Sigmoid colon (tissue), 7 donors: Measurements from ENCODE around the gene EIF4E. TPM values are rescaled to one million over a fixed set of nuclear protein-coding genes. Genes with fewer than 3 reads are reported as not detected.

Experiments
- DNase-seq: peaks from one replicate; pipeline ENCODE4 v3.0.0-alpha.2; 2019
- H3K27ac ChIP-seq, 4 donors: fragments of 200-600 bp; sonication (generic); one replicate each; pipeline ENCODE4 v1.5.1; 2016 to 2019; ENCODE audit warnings: mild to moderate bottlenecking in 1 of 4
- H3K27me3 ChIP-seq, 3 donors: fragments of 200-600 bp; sonication (generic); one replicate each; pipeline ENCODE4 v1.5.1; 2019; ENCODE audit warnings: mild to moderate bottlenecking in 1 of 3
- H3K36me3 ChIP-seq, 4 donors: fragments of 200-600 bp; sonication (generic); one replicate each; pipeline ENCODE4 v1.5.1; 2016 to 2019
- H3K4me1 ChIP-seq, 4 donors: fragments of 200-600 bp; sonication (generic); one replicate each; pipeline ENCODE4 v1.5.1; 2017 to 2019
- H3K4me3 ChIP-seq, 4 donors: fragments of 200-600 bp; sonication (generic); one replicate each; pipeline ENCODE4 v1.5.1; 2017 to 2019; ENCODE audit warnings: mild to moderate bottlenecking in 2 of 4, moderate library complexity in 1 of 4
- H3K9me3 ChIP-seq, 4 donors: fragments of 200-600 bp in 3 of 4; sonication (generic) in 3 of 4; one replicate each; pipeline versions ENCODE4 v1.5.1 to v1.6.1; 2013 to 2019
- CTCF ChIP-seq, 4 experiments: fragments of 450-650 bp in 3 of 4; fragments of 200-600 bp in 1 of 4; IDR thresholded peaks; one replicate each; pipeline ENCODE4 v1.5.1; 2016 to 2019; ENCODE audit warnings: antibody characterized with exemption in 4 of 4, mild to moderate bottlenecking in 3 of 4, moderate library complexity in 2 of 4
- EP300 ChIP-seq, 4 donors: sonication (generic); formaldehyde crosslinking; IDR thresholded peaks; one replicate each; pipeline ENCODE4 v1.6.1; 2017; ENCODE audit warnings: antibody characterized with exemption in 4 of 4
- POLR2A ChIP-seq, 2 donors: fragments of 450-650 bp; IDR thresholded peaks; one replicate each; pipeline ENCODE4 v1.6.1; 2016; ENCODE audit warnings: antibody characterized with exemption in 2 of 2, mild to moderate bottlenecking in 2 of 2, moderate library complexity in 2 of 2
- POLR2AphosphoS5 ChIP-seq, 4 donors: sonication (generic); formaldehyde crosslinking; IDR thresholded peaks; one replicate each; pipeline ENCODE4 v1.6.1; 2017; ENCODE audit warnings: antibody characterized with exemption in 4 of 4
- WGBS, 2 donors: extraction: QIAGEN DNeasy Blood & Tissue Kit; methylation state at CpG; one replicate each; pipeline ENCODE4 v1.1.7; 2013; 5-methylcytosine and 5-hydroxymethylcytosine counted together
- intact Hi-C: fragments of 100-400 bp; cut with DNase I; formaldehyde crosslinking; loops from one replicate; pipeline ENCODE4 v1.15.1; 2023
- polyA plus RNA-seq, 3 donors: library from polyadenylated mRNA; stranded (reverse); fragments of 200-250 nt; gene quantifications; one replicate each; pipeline ENCODE4 v1.2.3, GENCODE V29; 2013
- total RNA-seq, 4 donors: library from RNA; depleted of rRNA; stranded (reverse); fragments of >200 nt; gene quantifications; one replicate each; pipeline ENCODE4 v1.1.0, GENCODE V29; 2016
- donor health status: healthy with polysubstance abuse.
- donor health status: Bipolar disorder and iron deficiency.
- donor health status: healthy.

EIF4E gene
- total and polyA plus RNA-seq, 7 donors, result 38.5 to 115 (median 74.5) TPM

GRCh38 chr4:98967786-98968329 is 38.9 kb upstream of the EIF4E start:
- H3K36me3 ChIP-seq, result no peaks in the 10 kb centered on the region
- H3K27me3 ChIP-seq, result no peaks in the 10 kb centered on the region
- intact Hi-C loops, result no loop called here
- H3K27ac ChIP-seq, result no peak overlapping the region
- no peak for TF ChIP-seq POLR2AphosphoS5 (IDR thresholded peaks at IDR 0.05)
- TF ChIP-seq CTCF (IDR thresholded peaks at IDR 0.05), result no peak
- no peak for TF ChIP-seq POLR2A (IDR thresholded peaks at IDR 0.05)
- TF ChIP-seq EP300 (IDR thresholded peaks at IDR 0.05), result no peak
- WGBS, 2 donors, result 92 to 97% methylated on average over 3 of the region's 3 CpGs
- no peak overlapping the region for H3K4me3 ChIP-seq
- H3K4me1 ChIP-seq, result no peaks in the 10 kb centered on the region
- no peaks in the 10 kb centered on the region for H3K9me3 ChIP-seq
- DNase-seq, result no peak

- TF ChIP-seq POLR2A (IDR thresholded peaks at IDR 0.05), result no peak
- 88 to 90% methylated on average over 3 of the region's 3 CpGs for WGBS, 2 donors
- Histone ChIP-seq H3K9me3 (no peaks in the 10 kb centered on the region), H3K4me1 (no peaks in the 10 kb centered on the region), H3K4me3 (no peak overlapping the region), H3K27me3 (no peaks in the 10 kb centered on the region), H3K36me3 (no peaks in the 10 kb centered on the region), H3K27ac (no peak overlapping the region)
- DNase-seq, result no peak
- intact Hi-C loops, result no loop called here
These were observed 38.0 kb upstream of the EIF4E start for GRCh38 chr4:98966926-98967325.

GRCh38 chr4:98963538-98964433 is 34.9 kb upstream of the EIF4E start:
- TF ChIP-seq POLR2AphosphoS5 (IDR thresholded peaks at IDR 0.05), result no peak
- TF ChIP-seq POLR2A (IDR thresholded peaks at IDR 0.05), result no peak
- no peak for TF ChIP-seq CTCF (IDR thresholded peaks at IDR 0.05)
- TF ChIP-seq EP300 (IDR thresholded peaks at IDR 0.05), result no peak
- 82 to 84% methylated on average over 5 of the region's 5 CpGs for WGBS, 2 donors
- Histone ChIP-seq H3K27me3 (no peaks in the 10 kb centered on the region), H3K4me1 (no peaks in the 10 kb centered on the region), H3K36me3 (no peaks in the 10 kb centered on the region), H3K27ac (no peak overlapping the region), H3K9me3 (no peaks in the 10 kb centered on the region), H3K4me3 (no peak overlapping the region)
- DNase-seq, result no peak
- intact Hi-C loops, result no loop called here

GRCh38 chr4:98961770-98962169 is 32.8 kb upstream of the EIF4E start:
- no peak for TF ChIP-seq POLR2AphosphoS5 (IDR thresholded peaks at IDR 0.05)
- TF ChIP-seq EP300 (IDR thresholded peaks at IDR 0.05), result no peak
- TF ChIP-seq CTCF (IDR thresholded peaks at IDR 0.05), result no peak
- TF ChIP-seq POLR2A (IDR thresholded peaks at IDR 0.05), result no peak
- Histone ChIP-seq H3K36me3 (no peaks in the 10 kb centered on the region), H3K27me3 (no peaks in the 10 kb centered on the region), H3K4me1 (no peaks in the 10 kb centered on the region), H3K9me3 (no peaks in the 10 kb centered on the region), H3K4me3 (no peak overlapping the region), H3K27ac (no peak overlapping the region)
- 82 to 87% methylated on average over 2 of the region's 2 CpGs for WGBS, 2 donors
- no peak for DNase-seq
- intact Hi-C loops, result no loop called here

GRCh38 chr4:98959411-98959810 is 30.5 kb upstream of the EIF4E start:
- no peaks in the 10 kb centered on the region for H3K9me3 ChIP-seq
- no peaks in the 10 kb centered on the region for H3K36me3 ChIP-seq
- DNase-seq, result no peak
- no peak overlapping the region for H3K27ac ChIP-seq
- intact Hi-C loops, result no loop called here
- H3K27me3 ChIP-seq, result no peaks in the 10 kb centered on the region
- H3K4me1 ChIP-seq, result no peaks in the 10 kb centered on the region
- H3K4me3 ChIP-seq, result no peak overlapping the region
- WGBS, 2 donors, result 88 to 94% methylated on average over 2 of the region's 2 CpGs
- no peak for TF ChIP-seq EP300 (IDR thresholded peaks at IDR 0.05)
- TF ChIP-seq POLR2A (IDR thresholded peaks at IDR 0.05), result no peak
- TF ChIP-seq CTCF (IDR thresholded peaks at IDR 0.05), result no peak
- TF ChIP-seq POLR2AphosphoS5 (IDR thresholded peaks at IDR 0.05), result no peak
